Mesenchymal stem cell (in vitro differentiated cells and primary cell): ENCODE data around the gene RNF157.

ENCODE experiments used
- DNase-seq: peaks from one replicate; pipeline ENCODE4 v3.0.0-alpha.2; 2013
- H2AFZ ChIP-seq: one replicate; pipeline ENCODE4 v1.6.1; 2013; ENCODE audit warnings: low read depth, mild to moderate bottlenecking, control low read depth, inconsistent platforms, low read length, moderate library complexity
- H2AK5ac ChIP-seq: 2 replicates; pipeline ENCODE4 v1.6.1; 2013; ENCODE audit warnings: low read length, moderate library complexity, mild to moderate bottlenecking, inconsistent platforms; ENCODE audit not compliant: severe bottlenecking
- H2BK120ac ChIP-seq: one replicate; pipeline ENCODE4 v1.6.1; 2013; ENCODE audit warnings: low read depth, mild to moderate bottlenecking, inconsistent platforms, low read length, moderate library complexity
- H2BK12ac ChIP-seq, 2 experiments: one replicate each; pipeline ENCODE4 v1.6.1; 2013; ENCODE audit warnings: inconsistent platforms in 2 of 2, low read length in 2 of 2, mild to moderate bottlenecking in 2 of 2, moderate library complexity in 2 of 2, control low read depth in 1 of 2
- H2BK15ac ChIP-seq: one replicate; pipeline ENCODE4 v1.6.1; 2013; ENCODE audit warnings: mild to moderate bottlenecking, low read depth, inconsistent platforms; ENCODE audit not compliant: poor library complexity, severe bottlenecking
- H2BK5ac ChIP-seq: 2 replicates; pipeline ENCODE4 v1.6.1; 2013; ENCODE audit warnings: low read depth, mild to moderate bottlenecking, low read length, control low read depth, inconsistent platforms; ENCODE audit not compliant: poor library complexity, severe bottlenecking
- H3K14ac ChIP-seq, 2 experiments: one replicate each; pipeline ENCODE4 v1.6.1; 2013; ENCODE audit warnings: inconsistent platforms in 2 of 2, low read length in 2 of 2, control low read depth in 1 of 2, mild to moderate bottlenecking in 1 of 2, moderate library complexity in 1 of 2
- H3K18ac ChIP-seq, 2 experiments: one replicate each; pipeline ENCODE4 v1.6.1; 2013; ENCODE audit warnings: inconsistent platforms in 2 of 2, low read length in 2 of 2, control low read depth in 1 of 2, low read depth in 1 of 2, mild to moderate bottlenecking in 1 of 2
- H3K23ac ChIP-seq, 2 experiments: one replicate each; pipeline ENCODE4 v1.6.1; 2013; ENCODE audit warnings: inconsistent platforms in 2 of 2, low read length in 2 of 2, mild to moderate bottlenecking in 2 of 2, moderate library complexity in 2 of 2, control low read depth in 1 of 2
- H3K27ac ChIP-seq: 2 replicates; pipeline ENCODE4 v1.5.1; 2013; ENCODE audit warnings: mild to moderate bottlenecking, moderate library complexity, low read length, control low read depth, inconsistent platforms; ENCODE audit not compliant: poor library complexity, severe bottlenecking
- H3K27me3 ChIP-seq, 2 experiments: 2 replicates each; pipeline versions ENCODE4 v1.6.1 to v1.7.0; 2013; ENCODE audit warnings: low read length in 2 of 2, mild to moderate bottlenecking in 2 of 2, moderate library complexity in 2 of 2, control low read depth in 1 of 2, inconsistent platforms in 1 of 2; ENCODE audit not compliant: control insufficient read depth in 1 of 2, insufficient read depth in 1 of 2
- H3K36me3 ChIP-seq, 2 experiments: 2 replicates each; pipeline versions ENCODE4 v1.6.1 to v1.7.0; 2013; ENCODE audit warnings: low read length in 2 of 2, control low read depth in 1 of 2, inconsistent platforms in 1 of 2, low read depth in 1 of 2, mild to moderate bottlenecking in 1 of 2; ENCODE audit not compliant: insufficient read depth in 2 of 2, control insufficient read depth in 1 of 2
- H3K4ac ChIP-seq, 2 experiments: one replicate each; pipeline ENCODE4 v1.6.1; 2013; ENCODE audit warnings: inconsistent platforms in 2 of 2, low read length in 2 of 2, mild to moderate bottlenecking in 2 of 2, moderate library complexity in 2 of 2, control low read depth in 1 of 2, low read depth in 1 of 2
- H3K4me1 ChIP-seq: 2 replicates; pipeline ENCODE4 v1.6.1; 2013; ENCODE audit warnings: low read depth, low read length, control low read depth; ENCODE audit not compliant: control insufficient read depth, insufficient read depth
- H3K4me2 ChIP-seq: 2 replicates; pipeline ENCODE4 v1.6.1; 2013; ENCODE audit warnings: low read length, mild to moderate bottlenecking, inconsistent platforms; ENCODE audit not compliant: poor library complexity, severe bottlenecking
- H3K4me3 ChIP-seq, 2 experiments: 2 replicates each; pipeline versions ENCODE4 v1.5.1 to v1.7.0; 2013; ENCODE audit warnings: low read length in 2 of 2, mild to moderate bottlenecking in 2 of 2, control low read depth in 1 of 2, low read depth in 1 of 2; ENCODE audit not compliant: insufficient read depth in 1 of 2
- H3K79me1 ChIP-seq: replicated peaks from 2 replicates; pipeline ENCODE4 v1.6.1; 2013; ENCODE audit warnings: mild to moderate bottlenecking, control low read depth, low read length, inconsistent platforms; ENCODE audit not compliant: poor library complexity, severe bottlenecking
- H3K9ac ChIP-seq: 2 replicates; pipeline ENCODE4 v1.7.0; 2013; ENCODE audit warnings: mild to moderate bottlenecking, low read length, moderate library complexity
- H3K9me3 ChIP-seq: 2 replicates; pipeline ENCODE4 v1.7.0; 2013; ENCODE audit warnings: mild to moderate bottlenecking, low read length; ENCODE audit not compliant: control insufficient read depth
- H4K8ac ChIP-seq: one replicate; pipeline ENCODE4 v1.6.1; 2013; ENCODE audit warnings: inconsistent platforms, mild to moderate bottlenecking, low read length, moderate library complexity
- H4K91ac ChIP-seq: one replicate; pipeline ENCODE4 v1.6.1; 2013; ENCODE audit warnings: mild to moderate bottlenecking, low read length, inconsistent platforms
- WGBS: methylation state at CpG from one replicate; pipeline ENCODE4 v1.1.7; 2013; ENCODE audit warnings: mixed read lengths; 5-methylcytosine and 5-hydroxymethylcytosine counted together

Gene RNF157

DNA sequence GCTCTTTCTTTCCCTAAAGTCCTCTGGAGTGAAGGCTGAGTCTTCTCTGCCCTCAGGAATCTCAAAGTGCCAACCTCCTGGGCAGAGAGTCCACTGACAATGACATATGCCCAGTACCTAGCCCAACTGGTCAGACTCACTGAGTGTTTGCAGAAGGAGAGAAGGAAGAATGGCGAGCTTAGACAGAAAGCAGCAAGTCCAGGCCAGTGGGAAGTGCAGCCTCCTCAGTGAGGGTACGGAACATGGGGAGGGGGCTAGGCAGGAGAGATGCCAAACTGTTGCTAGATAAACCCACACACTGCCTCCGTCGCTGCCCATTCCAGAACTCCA lies 137.4 kb downstream of the RNF157 start:
- WGBS: 6% methylated on average over 4 of the region's 4 CpGs
- peak overlapping the region; percentile 56 for H3K4me2 ChIP-seq

DNA sequence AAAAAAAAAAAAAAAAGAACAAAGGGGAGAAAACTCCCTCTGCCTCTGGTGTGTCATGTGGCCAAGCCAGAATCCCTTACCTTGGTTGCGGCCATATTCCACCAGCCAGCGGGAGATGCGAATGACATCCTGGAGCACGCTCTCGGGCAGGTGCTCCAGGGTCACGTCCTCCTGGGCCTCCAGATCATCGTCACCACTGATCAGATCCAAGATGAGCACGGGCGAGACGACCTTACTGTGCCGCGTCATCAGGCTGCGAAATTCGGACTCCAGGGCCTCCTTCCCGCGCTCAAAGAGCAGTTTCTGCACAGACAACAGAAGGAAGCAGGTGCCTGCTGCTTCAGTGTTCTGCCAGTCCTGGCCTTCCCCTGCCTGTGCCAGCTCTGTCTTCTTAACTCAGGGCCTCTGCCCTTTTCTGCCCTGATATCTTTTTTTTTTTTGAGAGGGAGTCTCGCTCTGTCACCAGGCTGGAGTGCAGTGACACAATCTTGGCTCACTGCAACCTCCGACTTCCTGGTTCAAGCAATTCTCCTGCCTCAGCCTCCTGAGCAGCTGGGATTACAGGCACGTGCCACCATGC lies 142.5 kb downstream of the RNF157 start:
- no peak overlapping the region for H2BK12ac ChIP-seq
- peaks cover 67 to 73% of the 10 kb centered on the region in 2 experiments for H3K36me3 ChIP-seq
- H4K8ac ChIP-seq: no peak overlapping the region
- H2BK15ac ChIP-seq: no peak overlapping the region
- H3K4me2 ChIP-seq: no peak overlapping the region
- H3K4me3 ChIP-seq: no peak overlapping the region
- H3K4me1 ChIP-seq: peaks cover 11% of the 10 kb centered on the region
- no peaks in the 10 kb centered on the region for H3K27me3 ChIP-seq
- H3K9me3 ChIP-seq: no peaks in the 10 kb centered on the region
- H2BK5ac ChIP-seq: no peak overlapping the region
- no peak overlapping the region for H2AK5ac ChIP-seq
- H2BK120ac ChIP-seq: no peak overlapping the region
- no peak overlapping the region for H4K91ac ChIP-seq
- H3K23ac ChIP-seq: no peak overlapping the region
- no peak for DNase-seq
- H2AFZ ChIP-seq: no peak overlapping the region
- no peak overlapping the region for H3K9ac ChIP-seq
- peaks cover 34% of the 10 kb centered on the region for H3K79me1 ChIP-seq
- H3K18ac ChIP-seq: no peak overlapping the region
- 97% methylated on average over 19 of the region's 19 CpGs for WGBS
- H3K27ac ChIP-seq: no peak overlapping the region
- no peak overlapping the region for H3K14ac ChIP-seq
- no peak overlapping the region for H3K4ac ChIP-seq

More for the DNA sequence above, 137.4 kb downstream of the RNF157 start:
- Histone ChIP-seq H2BK12ac (no peak overlapping the region), H3K36me3 (peaks cover 25 to 32% of the 10 kb centered on the region in 2 experiments), H3K79me1 (peaks cover 18% of the 10 kb centered on the region), H2BK15ac (no peak overlapping the region), H3K27me3 (no peaks in the 10 kb centered on the region), H3K9ac (peak overlapping the region; percentile 84), H3K4me1 (peaks cover 15% of the 10 kb centered on the region), H3K4ac (peak overlapping the region; percentile 21 to 59), H3K9me3 (no peaks in the 10 kb centered on the region), H4K91ac (peak overlapping the region; percentile 54), H2BK120ac (no peak overlapping the region), H3K27ac (peak overlapping the region; percentile 71), H2AK5ac (no peak overlapping the region), H3K14ac (peak overlapping the region in 1 of 2 experiments; percentile 22), H2BK5ac (no peak overlapping the region), H2AFZ (peak overlapping the region; percentile 33), H3K23ac (peak overlapping the region in 1 of 2 experiments; percentile 47), H3K18ac (peak overlapping the region; percentile 2 to 70), H3K4me3 (peak overlapping the region; percentile 81 to 86), H4K8ac (peak overlapping the region; percentile 59)
- no peak for DNase-seq

DNA sequence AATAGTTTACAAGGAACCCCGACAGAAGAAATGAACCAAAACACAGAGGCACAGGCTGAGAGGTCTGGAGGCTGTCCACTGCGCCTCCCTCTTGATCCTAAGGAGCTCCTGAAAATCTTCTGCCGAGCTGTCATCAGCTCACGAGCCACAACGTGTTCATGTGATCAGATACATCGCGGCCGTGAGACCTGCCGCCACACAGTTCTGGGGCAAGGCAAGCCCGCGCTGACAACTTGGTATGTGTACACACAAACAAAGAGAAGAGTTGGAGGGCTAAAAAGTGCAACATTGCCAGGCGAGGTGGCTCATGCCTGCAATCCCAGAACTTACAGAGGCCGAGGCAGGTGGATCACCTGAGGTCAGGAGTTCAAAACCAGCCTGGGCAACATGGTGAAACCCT lies 144.3 kb downstream of the RNF157 start:
- Histone ChIP-seq H2BK5ac (no peak overlapping the region), H3K4me2 (no peak overlapping the region), H3K9me3 (no peaks in the 10 kb centered on the region), H2BK15ac (no peak overlapping the region), H3K4me3 (no peak overlapping the region), H3K9ac (no peak overlapping the region), H2BK120ac (no peak overlapping the region), H3K79me1 (peaks cover 41% of the 10 kb centered on the region), H3K23ac (peak overlapping the region in 1 of 2 experiments; percentile 51), H3K18ac (no peak overlapping the region), H4K8ac (no peak overlapping the region), H2AK5ac (no peak overlapping the region), H3K27me3 (no peaks in the 10 kb centered on the region), H4K91ac (no peak overlapping the region), H3K4ac (no peak overlapping the region), H3K14ac (no peak overlapping the region), H3K27ac (no peak overlapping the region), H3K4me1 (peaks cover 2% of the 10 kb centered on the region), H2AFZ (no peak overlapping the region), H3K36me3 (peaks cover 76 to 79% of the 10 kb centered on the region in 2 experiments), H2BK12ac (no peak overlapping the region)
- WGBS: 97% methylated on average over 13 of the region's 13 CpGs
- no peak for DNase-seq

DNA sequence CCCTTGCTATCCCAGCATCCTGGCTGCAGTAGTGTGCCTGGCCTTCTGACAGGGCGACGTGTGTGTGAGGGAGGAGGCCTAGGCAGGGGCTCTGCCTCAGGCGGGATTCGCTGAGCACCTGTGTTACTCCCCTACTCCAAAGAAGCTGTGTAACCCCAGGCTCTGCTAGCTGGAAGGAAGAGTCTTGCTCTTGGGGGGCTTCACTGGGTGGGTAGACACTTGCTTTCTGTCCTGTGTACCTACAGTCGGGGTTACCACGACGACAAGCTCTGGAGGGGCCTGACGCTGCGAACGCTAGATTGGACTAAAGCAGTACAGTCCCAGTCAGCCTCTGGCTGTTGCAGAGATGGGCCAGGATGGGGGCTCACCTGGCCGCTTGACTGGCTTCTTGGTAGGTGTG lies 146.2 kb downstream of the RNF157 start:
- Histone ChIP-seq H4K91ac (no peak overlapping the region), H3K27me3 (no peaks in the 10 kb centered on the region), H3K4me2 (no peak overlapping the region), H2BK12ac (no peak overlapping the region), H3K4me1 (peaks cover 2% of the 10 kb centered on the region), H3K79me1 (peaks cover 50% of the 10 kb centered on the region), H3K4me3 (no peak overlapping the region), H2AK5ac (no peak overlapping the region), H3K18ac (no peak overlapping the region), H3K9me3 (no peaks in the 10 kb centered on the region), H3K36me3 (peaks cover 81 to 82% of the 10 kb centered on the region in 2 experiments), H2BK120ac (no peak overlapping the region), H3K14ac (no peak overlapping the region), H3K23ac (no peak overlapping the region), H4K8ac (no peak overlapping the region), H2AFZ (no peak overlapping the region), H3K27ac (no peak overlapping the region), H2BK5ac (no peak overlapping the region), H3K4ac (no peak overlapping the region), H3K9ac (no peak overlapping the region), H2BK15ac (no peak overlapping the region)
- DNase-seq: no peak
- WGBS: 98% methylated on average over 11 of the region's 11 CpGs
